Mucosa of descending colon (tissue), 3 donors: ENCODE results near the gene NRN1L. TPM values are rescaled to one million over a fixed set of nuclear protein-coding genes. Genes with fewer than 3 reads are reported as not detected.

Experiments used
- ATAC-seq: fragments of 200-7000 bp; cut with Tn5 transposase; one replicate; pipeline ENCODE4 v1.9.1; 2020; ENCODE audit warnings: mild to moderate bottlenecking, moderate library complexity
- DNase-seq, 3 donors: peaks; one replicate each; pipeline ENCODE4 v3.0.0-alpha.2; 2020
- H3K36me3 ChIP-seq: fragments of 200-600 bp; one replicate; pipeline ENCODE4 v1.8.0; 2021; ENCODE audit warnings: low read depth, mild to moderate bottlenecking
- H3K4me1 ChIP-seq: fragments of 200-600 bp; one replicate; pipeline ENCODE4 v1.8.0; 2021; ENCODE audit warnings: low read depth, mild to moderate bottlenecking
- H3K4me3 ChIP-seq: fragments of 200-600 bp; one replicate; pipeline ENCODE4 v1.8.0; 2021; ENCODE audit warnings: mild to moderate bottlenecking
- H3K9me3 ChIP-seq: fragments of 200-600 bp; one replicate; pipeline ENCODE4 v1.8.0; 2021; ENCODE audit warnings: mild to moderate bottlenecking
- CTCF ChIP-seq: fragments of 200-600 bp; IDR thresholded peaks from one replicate; pipeline ENCODE4 v1.8.0; 2022; ENCODE audit warnings: antibody characterized with exemption, mild to moderate bottlenecking
- intact Hi-C, 2 donors: fragments of 100-400 bp; cut with DNase I in 1 of 2; cut with micrococcal nuclease in 1 of 2; formaldehyde crosslinking; loops; one replicate each; pipeline versions ENCODE4 v1.11.0 to v1.11.1; 2022; cut with DNase I, micrococcal nuclease
- total RNA-seq, 3 donors: library from RNA; stranded (reverse); fragmentation: NEBNext Ultra II Directional in 2 of 3; extraction: Animal tissue kit (Norgen Biotek cat#: 25700) in 2 of 3; gene quantifications; one replicate each; pipeline versions ENCODE4 v1.2.1 to v1.2.4, GENCODE V29; 2021 to 2023
- donor health status: DM: no; HTN: no; CAD: no; lungs with moderate emphysema.
- donor health status: DM: no; HTN: no; CAD: no.
- donor health status: DM: no; HTN: yes; CAD: no.

Gene NRN1L
- total RNA-seq, 3 donors from 2014 or later: 0.49 to 0.99 TPM; not detected in 1

GRCh38 chr16:67846320-67847063, 38.2 kb upstream of the NRN1L start, which contains the start of gene NUTF2:
Gene NUTF2, plus strand, starts transcription at chr16:67846933. Its CDS starts 18,198 bp downstream, at chr16:67865131.
- peak; percentile 97 to 98 (median 98) for DNase-seq
- Histone ChIP-seq H3K4me1 (peaks cover 40% of the 10 kb centered on the region), H3K4me3 (peak within 1 kb of the TSS; percentile 91), H3K9me3 (no peaks in the 10 kb centered on the region), H3K36me3 (no peaks in the 10 kb centered on the region)
- intact Hi-C loops: no loop called here
- ATAC-seq: peak; percentile 83
- TF ChIP-seq CTCF: no peak

GRCh38 chr16:67847064-67847861, 37.4 kb upstream of the NRN1L start, which contains the start of gene CENPT:
Gene CENPT, minus strand, starts transcription at chr16:67847693. Its CDS starts 13,834 bp downstream, at chr16:67833859.
- intact Hi-C loops: no loop called here
- peak; percentile 52 to 78 (median 60) for DNase-seq
- H3K4me1 ChIP-seq: peaks cover 40% of the 10 kb centered on the region
- H3K36me3 ChIP-seq: no peaks in the 10 kb centered on the region
- TF ChIP-seq CTCF: no peak
- peak; percentile 69 for ATAC-seq
- H3K9me3 ChIP-seq: no peaks in the 10 kb centered on the region
- peak within 1 kb of the TSS; percentile 91 for H3K4me3 ChIP-seq

- no peak for DNase-seq
- Histone ChIP-seq H3K4me3 (no peak overlapping the region), H3K4me1 (peaks cover 40% of the 10 kb centered on the region), H3K36me3 (no peaks in the 10 kb centered on the region), H3K9me3 (no peaks in the 10 kb centered on the region)
- intact Hi-C loops: no loop called here
- TF ChIP-seq CTCF: no peak
- no peak for ATAC-seq
Observed at GRCh38 chr16:67848118-67848517, 36.6 kb upstream of the NRN1L start.

GRCh38 chr16:67853670-67854069, 31.0 kb upstream of the NRN1L start:
- TF ChIP-seq CTCF: no peak
- Histone ChIP-seq H3K4me1 (peaks cover 23% of the 10 kb centered on the region), H3K9me3 (no peaks in the 10 kb centered on the region), H3K4me3 (no peak overlapping the region), H3K36me3 (no peaks in the 10 kb centered on the region)
- intact Hi-C loops: no loop called here
- ATAC-seq (no peak), DNase-seq (no peak)

GRCh38 chr16:67855789-67856188, 28.9 kb upstream of the NRN1L start:
- ATAC-seq (no peak), DNase-seq (no peak)
- Histone ChIP-seq H3K4me1 (peaks cover 24% of the 10 kb centered on the region), H3K4me3 (no peak overlapping the region), H3K9me3 (no peaks in the 10 kb centered on the region), H3K36me3 (no peaks in the 10 kb centered on the region)
- TF ChIP-seq CTCF: no peak
- intact Hi-C loops: no loop called here
